ENCODE data around the gene FREM3.
"Not testable (repeated sequence)": the region's sequence is repeated elsewhere in the genome, so short reads cannot be mapped to it uniquely, and the experiment has no call there.

FREM3 gene

DNA sequence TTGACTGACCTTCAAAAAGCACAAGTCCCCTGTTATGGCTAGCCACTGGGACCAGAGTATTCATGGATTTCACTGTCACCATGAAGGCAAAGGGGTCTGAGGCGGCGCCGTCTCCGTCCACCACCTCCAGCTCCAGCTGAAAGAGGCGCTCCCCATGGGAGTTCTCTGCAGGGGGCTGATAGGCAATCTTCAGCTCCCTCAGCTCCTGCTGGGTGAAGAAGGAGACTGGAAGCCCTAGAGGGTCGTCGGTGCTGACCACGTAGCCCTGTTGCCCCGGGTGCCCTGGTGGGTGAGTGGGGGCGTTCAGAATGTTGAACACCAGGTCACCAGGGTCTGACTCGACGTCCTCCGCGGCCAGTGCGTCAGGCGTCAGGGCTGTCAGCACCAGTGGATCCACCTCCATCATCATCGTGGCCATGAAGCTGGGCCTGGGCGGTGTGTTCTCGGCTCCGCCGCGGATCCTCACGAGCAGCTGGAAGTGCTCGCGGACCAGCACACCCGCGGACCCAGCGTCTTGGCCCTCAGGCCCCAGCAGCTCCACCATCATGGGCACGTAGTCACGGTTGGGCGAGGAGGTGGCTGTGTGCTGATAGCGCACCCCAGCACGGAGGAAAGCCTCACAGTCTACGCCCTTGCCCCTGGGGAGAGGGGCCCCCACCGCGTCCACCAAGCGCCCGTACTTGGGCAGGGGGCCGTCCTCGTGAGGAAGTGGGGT lies 987 bp downstream of the FREM3 start:
- Histone ChIP-seq H3K9ac (ENCODE audit: low read length) (peak overlapping the region; percentile 38), H3K56ac (ENCODE audit: low read length) (no peak overlapping the region), H3K27ac (ENCODE audit: low read depth, low read length) (no peak overlapping the region), H2BK15ac (replicated peaks; ENCODE audit: low read depth) (no peak overlapping the region), H3K4me3 (ENCODE audit: low read length) (no peak overlapping the region), H3K79me2 (ENCODE audit: control insufficient read depth, insufficient read depth, low read length) (no peaks in the 10 kb centered on the region), H3K36me3 (ENCODE audit: control insufficient read depth, insufficient read depth, low read length) (no peaks in the 10 kb centered on the region), H3K4me2 (ENCODE audit: low read length) (peak overlapping the region; percentile 89), H3K4me1 (ENCODE audit: control insufficient read depth, low read depth, low read length) (no peaks in the 10 kb centered on the region), H3K18ac (ENCODE audit: low read length) (no peak overlapping the region), H2BK5ac (ENCODE audit: low read length) (no peak overlapping the region), H3K23ac (ENCODE audit: low read length) (peak overlapping the region; percentile 66), H2AK5ac (ENCODE audit: low read length) (no peak overlapping the region), H3K4ac (ENCODE audit: low read depth, low read length) (no peak overlapping the region), H3K27me3 (ENCODE audit: insufficient read depth, low read length, poor library complexity) (peaks cover 19% of the 10 kb centered on the region), H2BK120ac (ENCODE audit: low read depth, low read length) (no peak overlapping the region), H4K8ac (ENCODE audit: low read depth, low read length) (no peak overlapping the region), H4K5ac (ENCODE audit: low read length) (no peak overlapping the region), H3K79me1 (ENCODE audit: low read length) (no peaks in the 10 kb centered on the region)
- no CpG with 5 or more reads among the region's 40 CpGs for WGBS (ENCODE audit: extremely low coverage, insufficient coverage, low lambda C conversion rate)
- DNase-seq = no peak

DNA sequence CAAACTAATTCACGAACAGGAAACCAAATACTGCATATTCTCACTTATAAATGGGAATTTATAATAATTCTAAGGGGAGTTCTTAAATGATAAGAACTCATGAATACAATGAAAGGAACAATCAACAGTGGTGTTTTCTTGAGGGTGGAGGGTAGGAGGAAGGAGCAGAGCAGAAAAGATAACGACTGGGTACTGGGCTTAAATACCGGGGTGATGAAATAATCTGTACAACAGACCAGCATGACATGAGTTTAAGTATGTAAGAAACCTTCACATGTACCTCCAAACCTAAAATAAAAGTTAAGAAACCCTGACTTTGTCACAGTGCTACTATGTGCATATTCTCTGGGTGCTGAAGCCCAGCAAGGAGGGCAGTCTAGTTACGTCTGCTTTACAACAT lies 6.6 kb downstream of the FREM3 start:
- H4K5ac ChIP-seq (ENCODE audit: low read length) = no peak overlapping the region
- H3K4me3 ChIP-seq (ENCODE audit: low read length) = no peak overlapping the region
- no peak overlapping the region for H3K23ac ChIP-seq (ENCODE audit: low read length)
- WGBS (ENCODE audit: extremely low coverage, insufficient coverage, low lambda C conversion rate) = no CpG with 5 or more reads among the region's 4 CpGs
- no peaks in the 10 kb centered on the region for H3K79me2 ChIP-seq (ENCODE audit: control insufficient read depth, insufficient read depth, low read length)
- H2BK15ac ChIP-seq (replicated peaks; ENCODE audit: low read depth) = no peak overlapping the region
- no peaks in the 10 kb centered on the region for H3K4me1 ChIP-seq (ENCODE audit: control insufficient read depth, low read depth, low read length)
- no peak for DNase-seq
- no peak overlapping the region for H3K56ac ChIP-seq (ENCODE audit: low read length)
- H3K36me3 ChIP-seq (ENCODE audit: control insufficient read depth, insufficient read depth, low read length) = no peaks in the 10 kb centered on the region
- no peak overlapping the region for H3K9ac ChIP-seq (ENCODE audit: low read length)
- no peaks in the 10 kb centered on the region for H3K27me3 ChIP-seq (ENCODE audit: insufficient read depth, low read length, poor library complexity)
- no peak overlapping the region for H3K18ac ChIP-seq (ENCODE audit: low read length)
- H3K4me2 ChIP-seq (ENCODE audit: low read length) = no peak overlapping the region
- H4K8ac ChIP-seq (ENCODE audit: low read depth, low read length) = no peak overlapping the region
- H3K79me1 ChIP-seq (ENCODE audit: low read length) = no peaks in the 10 kb centered on the region
- no peak overlapping the region for H2BK120ac ChIP-seq (ENCODE audit: low read depth, low read length)
- no peak overlapping the region for H3K27ac ChIP-seq (ENCODE audit: low read depth, low read length)
- no peak overlapping the region for H3K4ac ChIP-seq (ENCODE audit: low read depth, low read length)
- H2BK5ac ChIP-seq (ENCODE audit: low read length) = no peak overlapping the region
- no peak overlapping the region for H2AK5ac ChIP-seq (ENCODE audit: low read length)

DNA sequence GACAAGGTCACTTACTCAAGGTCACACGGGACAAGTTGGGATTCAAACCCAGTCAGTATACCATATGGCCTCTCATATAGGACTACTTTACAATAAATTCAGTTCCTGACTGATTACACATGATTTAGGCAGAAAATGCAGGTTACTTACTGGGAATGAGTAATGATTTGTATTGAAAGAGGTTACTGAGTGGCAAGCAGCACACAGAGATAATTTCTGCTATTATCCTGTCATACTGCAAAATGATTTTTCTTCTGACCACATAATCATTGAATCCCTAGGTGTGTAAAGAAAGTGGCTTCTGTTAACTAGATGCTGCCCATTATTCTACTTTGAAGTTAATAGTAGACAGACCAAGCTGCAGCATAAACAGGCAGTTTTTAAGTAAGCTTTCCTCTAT lies 8.2 kb downstream of the FREM3 start:
- Histone ChIP-seq H3K79me1 (ENCODE audit: low read length) (no peaks in the 10 kb centered on the region), H3K27ac (ENCODE audit: low read depth, low read length) (no peak overlapping the region), H3K56ac (ENCODE audit: low read length) (no peak overlapping the region), H2BK5ac (ENCODE audit: low read length) (no peak overlapping the region), H4K8ac (ENCODE audit: low read depth, low read length) (no peak overlapping the region), H3K18ac (ENCODE audit: low read length) (no peak overlapping the region), H2BK15ac (replicated peaks; ENCODE audit: low read depth) (no peak overlapping the region), H3K79me2 (ENCODE audit: control insufficient read depth, insufficient read depth, low read length) (no peaks in the 10 kb centered on the region), H3K27me3 (ENCODE audit: insufficient read depth, low read length, poor library complexity) (no peaks in the 10 kb centered on the region), H2BK120ac (ENCODE audit: low read depth, low read length) (no peak overlapping the region), H3K4ac (ENCODE audit: low read depth, low read length) (no peak overlapping the region), H3K36me3 (ENCODE audit: control insufficient read depth, insufficient read depth, low read length) (no peaks in the 10 kb centered on the region), H2AK5ac (ENCODE audit: low read length) (no peak overlapping the region), H3K4me3 (ENCODE audit: low read length) (no peak overlapping the region), H3K9ac (ENCODE audit: low read length) (no peak overlapping the region), H4K5ac (ENCODE audit: low read length) (no peak overlapping the region), H3K23ac (ENCODE audit: low read length) (no peak overlapping the region), H3K4me1 (ENCODE audit: control insufficient read depth, low read depth, low read length) (no peaks in the 10 kb centered on the region), H3K4me2 (ENCODE audit: low read length) (no peak overlapping the region)
- no CpG with 5 or more reads among the region's 1 CpG for WGBS (ENCODE audit: extremely low coverage, insufficient coverage, low lambda C conversion rate)
- DNase-seq = no peak

DNA sequence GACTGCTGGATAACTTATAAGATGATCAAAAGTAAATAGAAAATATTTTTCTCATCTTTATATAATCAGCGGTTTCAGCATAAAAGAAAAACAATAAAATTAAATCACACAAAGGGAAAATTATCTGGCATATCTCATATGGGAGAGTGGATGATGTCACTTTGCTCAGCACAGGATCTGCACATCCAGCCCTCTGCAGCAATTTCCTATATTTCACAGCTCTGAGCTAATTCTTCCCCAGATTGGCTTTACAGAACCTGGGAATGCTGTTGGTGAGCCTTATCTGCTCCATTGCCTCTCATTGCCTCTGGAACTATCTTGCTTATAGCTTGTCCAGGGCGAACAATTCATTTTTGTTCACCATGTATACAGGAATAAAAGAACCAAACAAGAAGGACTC lies 21.0 kb downstream of the FREM3 start:
- no peak overlapping the region for H3K4me2 ChIP-seq (ENCODE audit: low read length)
- H3K79me2 ChIP-seq (ENCODE audit: control insufficient read depth, insufficient read depth, low read length) = no peaks in the 10 kb centered on the region
- no peak overlapping the region for H2BK5ac ChIP-seq (ENCODE audit: low read length)
- no peaks in the 10 kb centered on the region for H3K79me1 ChIP-seq (ENCODE audit: low read length)
- no peak overlapping the region for H4K5ac ChIP-seq (ENCODE audit: low read length)
- no peak overlapping the region for H2BK15ac ChIP-seq (replicated peaks; ENCODE audit: low read depth)
- H3K4me3 ChIP-seq (ENCODE audit: low read length) = no peak overlapping the region
- H3K23ac ChIP-seq (ENCODE audit: low read length) = no peak overlapping the region
- no peaks in the 10 kb centered on the region for H3K27me3 ChIP-seq (ENCODE audit: insufficient read depth, low read length, poor library complexity)
- no peak overlapping the region for H3K9ac ChIP-seq (ENCODE audit: low read length)
- no peaks in the 10 kb centered on the region for H3K36me3 ChIP-seq (ENCODE audit: control insufficient read depth, insufficient read depth, low read length)
- no peaks in the 10 kb centered on the region for H3K4me1 ChIP-seq (ENCODE audit: control insufficient read depth, low read depth, low read length)
- no peak overlapping the region for H3K27ac ChIP-seq (ENCODE audit: low read depth, low read length)
- WGBS (ENCODE audit: extremely low coverage, insufficient coverage, low lambda C conversion rate) = no CpG with 5 or more reads among the region's 2 CpGs
- no peak for DNase-seq
- H3K18ac ChIP-seq (ENCODE audit: low read length) = no peak overlapping the region
- H3K56ac ChIP-seq (ENCODE audit: low read length) = no peak overlapping the region
- no peak overlapping the region for H2BK120ac ChIP-seq (ENCODE audit: low read depth, low read length)
- H3K4ac ChIP-seq (ENCODE audit: low read depth, low read length) = no peak overlapping the region
- H4K8ac ChIP-seq (ENCODE audit: low read depth, low read length) = no peak overlapping the region
- no peak overlapping the region for H2AK5ac ChIP-seq (ENCODE audit: low read length)

DNA sequence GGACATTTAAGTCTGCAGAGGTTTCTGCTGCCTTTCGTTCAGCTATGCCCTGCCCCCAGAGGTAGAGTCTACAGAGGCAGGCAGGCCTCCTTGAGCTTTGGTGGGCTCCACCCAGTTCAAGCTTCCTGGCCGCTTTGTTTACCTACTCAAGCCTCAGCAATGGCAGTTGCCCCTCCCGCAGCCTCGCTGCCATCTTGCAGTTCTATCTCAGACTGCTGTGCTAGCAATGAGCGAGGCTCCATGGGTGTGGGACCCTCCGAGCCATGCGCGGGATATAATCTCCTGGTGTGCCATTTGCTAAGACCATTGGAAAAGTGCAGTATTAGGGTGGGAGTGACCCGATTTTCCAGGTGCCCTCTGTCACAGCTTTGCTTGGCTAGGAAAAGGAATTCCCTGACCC lies 26.8 kb downstream of the FREM3 start:
- H3K27ac ChIP-seq (ENCODE audit: low read depth, low read length); H3K56ac ChIP-seq (ENCODE audit: low read length); H4K8ac ChIP-seq (ENCODE audit: low read depth, low read length); H3K27me3 ChIP-seq (ENCODE audit: insufficient read depth, low read length, poor library complexity); H3K4me3 ChIP-seq (ENCODE audit: low read length); H3K4me1 ChIP-seq (ENCODE audit: control insufficient read depth, low read depth, low read length); H2BK5ac ChIP-seq (ENCODE audit: low read length); H2BK15ac ChIP-seq (replicated peaks; ENCODE audit: low read depth); H3K4me2 ChIP-seq (ENCODE audit: low read length); H4K5ac ChIP-seq (ENCODE audit: low read length); H3K79me2 ChIP-seq (ENCODE audit: control insufficient read depth, insufficient read depth, low read length); H3K79me1 ChIP-seq (ENCODE audit: low read length); H2AK5ac ChIP-seq (ENCODE audit: low read length); DNase-seq; H3K9ac ChIP-seq (ENCODE audit: low read length); H3K23ac ChIP-seq (ENCODE audit: low read length); H3K18ac ChIP-seq (ENCODE audit: low read length); H3K36me3 ChIP-seq (ENCODE audit: control insufficient read depth, insufficient read depth, low read length); H2BK120ac ChIP-seq (ENCODE audit: low read depth, low read length); H3K4ac ChIP-seq (ENCODE audit: low read depth, low read length): not testable (repeated sequence)
- no CpG with 5 or more reads among the region's 9 CpGs for WGBS (ENCODE audit: extremely low coverage, insufficient coverage, low lambda C conversion rate)

DNA sequence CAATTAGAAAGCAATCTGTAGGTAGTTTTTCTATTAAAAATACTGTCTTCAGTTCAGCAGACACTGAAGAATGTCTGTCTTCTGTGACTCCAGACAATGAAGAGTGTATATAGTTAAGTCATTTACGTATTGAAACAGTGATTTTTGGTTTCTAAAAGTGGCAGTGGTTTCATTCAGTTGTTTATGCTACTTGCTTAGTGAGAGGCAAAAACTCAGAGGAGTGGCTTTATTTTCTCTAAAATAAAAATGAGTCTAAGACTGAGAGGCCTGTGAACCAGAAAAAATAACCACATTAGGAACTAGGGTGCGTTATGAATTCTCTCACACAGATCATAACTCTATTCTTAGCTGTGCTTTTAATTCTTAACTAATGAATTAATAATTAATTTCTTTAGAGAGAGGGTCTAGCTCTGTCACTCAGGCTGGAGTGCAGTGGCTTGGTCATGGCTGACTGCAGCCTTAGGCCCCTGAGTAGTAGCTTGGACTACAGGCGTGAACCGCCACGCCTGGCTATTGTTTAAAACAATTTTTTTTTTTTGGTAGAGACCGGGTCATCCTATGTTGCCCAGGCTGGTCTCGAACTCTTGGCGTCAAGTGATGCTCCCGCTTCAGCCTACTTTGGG lies 31.4 kb downstream of the FREM3 start:
- Histone ChIP-seq H3K79me2 (ENCODE audit: control insufficient read depth, insufficient read depth, low read length) (no peaks in the 10 kb centered on the region), H3K18ac (ENCODE audit: low read length) (no peak overlapping the region), H4K5ac (ENCODE audit: low read length) (no peak overlapping the region), H3K9ac (ENCODE audit: low read length) (no peak overlapping the region), H3K36me3 (ENCODE audit: control insufficient read depth, insufficient read depth, low read length) (no peaks in the 10 kb centered on the region), H3K4ac (ENCODE audit: low read depth, low read length) (no peak overlapping the region), H2AK5ac (ENCODE audit: low read length) (no peak overlapping the region), H2BK15ac (replicated peaks; ENCODE audit: low read depth) (no peak overlapping the region), H3K27ac (ENCODE audit: low read depth, low read length) (no peak overlapping the region), H2BK5ac (ENCODE audit: low read length) (no peak overlapping the region), H3K79me1 (ENCODE audit: low read length) (no peaks in the 10 kb centered on the region), H2BK120ac (ENCODE audit: low read depth, low read length) (no peak overlapping the region), H3K23ac (ENCODE audit: low read length) (no peak overlapping the region), H4K8ac (ENCODE audit: low read depth, low read length) (no peak overlapping the region), H3K27me3 (ENCODE audit: insufficient read depth, low read length, poor library complexity) (no peaks in the 10 kb centered on the region), H3K56ac (ENCODE audit: low read length) (no peak overlapping the region), H3K4me3 (ENCODE audit: low read length) (no peak overlapping the region), H3K4me2 (ENCODE audit: low read length) (no peak overlapping the region), H3K4me1 (ENCODE audit: control insufficient read depth, low read depth, low read length) (no peaks in the 10 kb centered on the region)
- no peak for DNase-seq
- no CpG with 5 or more reads among the region's 9 CpGs for WGBS (ENCODE audit: extremely low coverage, insufficient coverage, low lambda C conversion rate)
